Epithelial cell of umbilical artery (primary cell): Measurements from ENCODE around the gene ERH. TPM values are rescaled to one million over a fixed set of nuclear protein-coding genes. Genes with fewer than 3 reads are reported as not detected.

Source experiments
- total RNA-seq: library from RNA; depleted of rRNA; stranded (reverse); fragments of >200 nt; gene quantifications from 2 replicates; pipeline ENCODE4 v1.2.3, GENCODE V29; 2014

The ERH gene
- total RNA-seq, result 178 and 191 TPM in 2 replicates

DNA sequence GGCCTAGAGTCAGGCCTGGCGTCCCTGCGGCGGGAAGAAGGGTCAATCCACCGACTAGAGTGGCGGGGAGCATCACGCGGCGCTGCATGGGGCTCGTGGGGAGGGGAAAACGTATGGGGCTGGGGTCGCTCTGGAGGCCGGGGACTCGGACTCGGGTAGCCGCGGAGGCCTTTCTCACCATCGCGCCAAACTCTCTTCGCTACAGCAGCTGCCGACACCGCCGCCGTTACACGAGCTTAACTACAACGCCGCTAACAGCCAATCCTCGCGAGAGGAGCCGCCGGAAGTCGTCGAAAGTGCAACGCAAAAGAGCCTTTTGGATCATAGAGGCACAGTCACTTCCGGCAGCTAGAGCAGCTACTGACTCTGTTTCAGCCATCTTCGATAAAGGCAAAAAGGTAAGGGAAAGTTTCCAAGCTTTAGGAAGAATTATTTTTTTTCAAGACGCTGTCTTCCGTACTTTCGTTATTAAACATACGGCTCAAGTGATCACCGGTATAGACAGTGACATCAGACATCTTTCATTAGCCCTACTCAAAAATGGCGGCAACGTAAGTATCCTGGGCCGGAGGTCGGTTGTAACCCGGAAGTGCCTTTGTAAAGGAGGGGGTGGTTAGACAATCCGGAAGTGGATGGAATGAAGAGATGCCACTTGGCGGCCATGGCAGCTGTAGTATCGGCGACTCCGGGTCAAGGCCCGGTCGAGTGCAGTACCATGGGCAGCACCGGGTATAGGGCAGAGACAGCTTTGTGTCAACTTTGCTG lies at the start of gene ERH, which contains the start of gene SLC39A9:
TSS of gene ERH (minus strand) at position 247 of the 765 bp plus-strand sequence. CDS start at position 181, 66 bp downstream.
TSS of gene SLC39A9 (plus strand) at position 640 of the 765 bp plus-strand sequence. CDS start 678 bp downstream, outside the sequence.

Other genes starting within 250 kb of the ERH start
- gene DCAF5, start 245.2 kb downstream of the ERH start, total RNA-seq, result 11.1 and 13.6 TPM in 2 replicates
- gene EXD2, start 206.8 kb downstream of the ERH start, total RNA-seq, result 15.9 and 22.3 TPM in 2 replicates
- gene GALNT16, start 138.1 kb downstream of the ERH start, total RNA-seq, result 0.30 and 0.65 TPM in 2 replicates
- 96.2 and 115 TPM in 2 replicates for gene SLC39A9, start 393 bp upstream of the ERH start, total RNA-seq
- under 0.01 TPM in 1 of 2 replicates, not detected in the other for gene PLEKHD1, start 86.4 kb upstream of the ERH start, total RNA-seq
- not detected in 2 replicates for gene CCDC177, start 176.6 kb upstream of the ERH start, total RNA-seq
- gene SUSD6, start 213.3 kb upstream of the ERH start, total RNA-seq, result 7.9 and 9.1 TPM in 2 replicates